HG03280 (cell line): ENCODE measurements around the gene OGFOD2.

Experiments used
- ATAC-seq: cut with Tn5 transposase; IDR thresholded peaks from one replicate; pipeline ENCODE4 v1.9.1; 2021; ENCODE audit warnings: mild to moderate bottlenecking, moderate library complexity; ENCODE audit not compliant: unreplicated experiment

The OGFOD2 gene

DNA sequence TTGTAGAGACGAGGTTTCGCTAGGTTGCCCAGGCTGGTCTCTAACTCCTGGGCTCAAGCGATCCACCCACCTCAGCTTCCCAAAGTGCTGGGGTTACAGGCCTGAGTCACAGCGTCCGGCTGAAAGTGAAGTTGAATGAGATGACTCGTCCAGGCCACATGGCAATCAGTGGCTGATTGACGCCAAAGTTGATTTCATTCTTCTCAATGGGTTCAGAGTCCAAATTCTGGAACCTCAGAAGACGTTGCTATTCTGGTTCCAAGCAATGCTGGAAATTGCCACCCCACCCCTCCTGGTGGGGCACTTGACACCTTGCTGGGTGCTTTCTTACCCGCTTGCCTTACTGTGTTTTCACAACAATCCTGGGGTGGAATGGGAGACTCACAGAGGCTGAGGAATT lies 23.6 kb upstream of the OGFOD2 start:
- ATAC-seq, result no peak

DNA sequence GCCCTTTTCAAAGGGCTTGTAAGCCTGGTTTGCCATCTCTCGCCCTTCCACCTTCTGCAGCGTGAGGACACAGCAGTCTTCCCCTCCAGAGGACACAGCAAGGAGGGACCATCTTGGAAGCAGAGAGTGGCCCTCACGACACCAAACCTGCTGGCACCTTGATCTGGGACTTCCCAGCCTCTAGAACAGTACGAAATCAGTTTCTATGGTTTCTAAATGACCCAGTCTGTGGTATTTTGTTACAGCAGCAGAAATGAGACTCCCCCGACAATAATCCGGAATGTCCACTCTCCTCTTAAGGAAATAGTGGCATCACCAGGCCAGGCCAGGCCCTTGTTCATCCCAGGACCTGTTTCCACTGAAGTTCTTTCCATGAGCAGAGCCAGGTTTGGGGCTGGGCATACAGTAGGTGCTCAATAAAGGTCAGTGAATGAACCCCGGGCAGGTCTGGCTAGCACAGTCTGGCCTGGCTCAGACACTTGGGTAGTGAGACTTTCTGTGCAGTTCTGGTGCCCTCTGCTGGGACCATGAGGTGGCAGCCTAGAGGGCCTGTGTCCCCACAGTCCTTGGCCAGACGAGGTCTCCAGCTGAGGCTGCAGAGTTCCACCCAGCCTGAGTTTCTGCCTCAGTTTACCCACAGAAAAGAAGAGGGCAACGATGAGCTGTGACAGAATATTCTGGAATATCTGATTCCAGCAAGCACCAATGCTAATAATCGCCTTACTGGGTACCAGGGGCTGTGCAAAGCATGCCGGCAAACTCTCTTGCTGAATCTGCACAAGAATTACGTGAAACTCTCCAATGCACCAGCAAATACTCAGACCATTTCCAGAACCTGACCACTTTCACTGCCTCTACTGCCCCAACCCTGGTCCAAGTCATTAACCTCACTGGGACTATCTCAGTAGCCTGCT lies 22.8 kb upstream of the OGFOD2 start:
- peak; percentile 64 for ATAC-seq

DNA sequence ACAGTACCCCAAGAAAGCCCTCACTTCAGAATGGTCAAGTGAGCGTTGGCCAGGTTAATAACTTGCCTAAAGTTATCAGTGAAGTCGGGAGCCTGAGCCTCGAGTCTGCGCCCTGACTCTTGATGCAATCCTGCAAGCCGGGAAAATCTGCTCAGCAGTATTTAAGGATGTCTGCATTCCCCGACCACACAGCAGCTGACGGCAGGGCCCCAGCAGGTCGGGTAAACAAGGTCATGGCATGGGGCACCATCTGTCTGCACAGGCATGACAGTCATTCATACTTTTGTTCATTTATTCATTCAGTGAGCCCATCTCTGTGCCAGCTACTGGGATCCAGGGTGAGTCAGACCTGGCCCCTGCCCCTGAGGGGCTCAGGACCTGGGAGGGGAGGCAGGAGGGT lies 19.9 kb upstream of the OGFOD2 start:
- ATAC-seq, result no peak

DNA sequence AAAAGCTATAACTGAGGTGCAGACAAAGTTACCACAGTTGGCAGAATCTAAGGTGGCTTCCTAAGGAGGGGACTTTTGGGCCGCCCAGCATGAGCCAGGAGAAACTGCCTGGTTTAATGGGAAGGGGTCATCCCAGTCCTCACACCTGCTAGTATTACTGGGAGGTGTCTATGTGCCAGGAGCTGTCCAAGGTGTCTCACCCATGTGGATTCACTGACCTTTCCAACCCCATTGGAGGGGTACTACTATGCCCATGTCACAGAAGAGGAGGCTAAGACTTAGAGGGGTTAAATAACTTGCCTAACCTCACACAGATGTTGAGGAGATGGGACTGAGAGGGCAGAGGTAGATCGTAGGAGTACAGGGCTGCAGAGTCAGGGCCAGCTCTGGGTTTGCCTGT lies 19.0 kb upstream of the OGFOD2 start:
- no peak for ATAC-seq

DNA sequence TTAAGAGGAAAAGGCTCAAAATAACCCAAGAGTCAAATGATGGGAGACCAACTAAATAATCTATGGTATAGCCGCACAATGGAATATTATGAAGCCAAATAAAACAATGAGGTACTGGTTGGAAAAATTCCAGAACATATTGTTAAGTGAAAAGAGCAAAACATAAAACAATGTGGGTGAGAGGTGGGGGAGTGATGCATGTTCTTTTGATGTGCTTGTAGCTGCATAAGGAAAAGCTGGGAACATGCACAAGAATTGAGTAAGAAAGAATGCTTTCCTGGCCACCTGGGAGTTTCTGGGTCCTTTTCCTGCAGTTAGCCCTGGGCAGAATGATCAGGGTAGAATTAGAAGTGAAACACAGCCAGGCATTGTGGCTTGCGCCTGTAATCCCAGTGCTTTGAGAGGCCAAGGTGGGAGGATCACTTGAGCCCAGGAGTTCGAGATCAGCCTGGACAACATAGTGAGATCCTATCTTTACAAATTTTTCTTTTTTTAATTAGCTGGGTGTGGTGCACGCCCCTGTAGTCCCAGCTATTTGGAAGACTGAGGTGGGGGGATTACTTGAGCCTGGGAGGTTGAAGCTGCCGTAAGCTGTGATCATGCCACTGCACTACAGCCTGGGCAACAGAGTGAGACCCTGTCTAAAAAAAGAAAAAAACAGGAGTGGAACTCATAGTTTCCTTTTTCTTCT lies 16.7 kb upstream of the OGFOD2 start:
- ATAC-seq, result no peak

DNA sequence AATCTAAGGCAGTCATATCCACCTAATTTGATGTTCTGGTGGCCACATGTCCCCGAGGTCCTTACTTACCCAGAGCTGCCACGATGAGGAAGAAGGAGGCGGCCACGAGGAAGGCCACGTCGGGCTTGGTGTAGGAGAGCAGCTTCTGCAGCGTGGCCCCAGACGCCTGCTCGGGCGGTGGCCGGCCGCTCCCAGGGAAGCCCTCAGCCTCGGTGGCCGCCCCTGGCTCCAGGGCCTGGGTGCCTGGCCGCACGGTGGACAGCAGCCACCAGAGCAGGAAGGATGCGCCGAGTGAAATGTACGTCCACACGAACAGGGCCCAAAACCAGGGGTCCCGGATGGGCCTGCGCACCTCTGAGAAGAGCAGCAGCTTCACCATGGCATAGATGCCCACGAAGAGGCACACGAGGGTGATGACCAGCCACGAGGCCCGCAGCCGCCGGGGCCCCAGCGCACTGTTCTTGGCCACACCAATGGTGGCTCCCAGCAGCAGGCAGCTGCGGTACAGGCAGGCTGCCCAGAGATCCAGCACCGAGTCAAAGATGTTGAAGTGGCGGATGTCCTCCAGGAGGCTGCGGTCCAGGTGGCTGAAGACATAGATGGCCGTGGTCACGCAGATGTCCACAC lies 15.4 kb upstream of the OGFOD2 start:
- ATAC-seq, result no peak

DNA sequence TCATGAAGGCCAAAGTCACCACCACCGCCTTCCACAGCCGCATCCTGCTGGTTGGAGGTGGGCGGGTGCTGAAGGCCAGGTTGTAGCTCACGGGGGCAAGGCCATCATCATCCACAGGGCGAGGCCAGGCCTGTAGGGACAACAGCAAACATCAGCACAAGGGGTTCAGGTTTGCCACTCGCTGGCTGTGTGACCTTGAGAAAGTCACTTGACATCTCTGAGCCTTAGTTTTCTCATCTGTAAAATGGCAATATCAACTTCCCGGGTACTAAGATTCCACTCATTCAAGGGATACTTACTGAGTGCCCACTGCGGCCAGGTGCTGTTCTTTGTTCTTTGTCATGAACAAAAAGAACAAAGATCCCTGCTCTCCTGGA lies 14.9 kb upstream of the OGFOD2 start:
- no peak for ATAC-seq

DNA sequence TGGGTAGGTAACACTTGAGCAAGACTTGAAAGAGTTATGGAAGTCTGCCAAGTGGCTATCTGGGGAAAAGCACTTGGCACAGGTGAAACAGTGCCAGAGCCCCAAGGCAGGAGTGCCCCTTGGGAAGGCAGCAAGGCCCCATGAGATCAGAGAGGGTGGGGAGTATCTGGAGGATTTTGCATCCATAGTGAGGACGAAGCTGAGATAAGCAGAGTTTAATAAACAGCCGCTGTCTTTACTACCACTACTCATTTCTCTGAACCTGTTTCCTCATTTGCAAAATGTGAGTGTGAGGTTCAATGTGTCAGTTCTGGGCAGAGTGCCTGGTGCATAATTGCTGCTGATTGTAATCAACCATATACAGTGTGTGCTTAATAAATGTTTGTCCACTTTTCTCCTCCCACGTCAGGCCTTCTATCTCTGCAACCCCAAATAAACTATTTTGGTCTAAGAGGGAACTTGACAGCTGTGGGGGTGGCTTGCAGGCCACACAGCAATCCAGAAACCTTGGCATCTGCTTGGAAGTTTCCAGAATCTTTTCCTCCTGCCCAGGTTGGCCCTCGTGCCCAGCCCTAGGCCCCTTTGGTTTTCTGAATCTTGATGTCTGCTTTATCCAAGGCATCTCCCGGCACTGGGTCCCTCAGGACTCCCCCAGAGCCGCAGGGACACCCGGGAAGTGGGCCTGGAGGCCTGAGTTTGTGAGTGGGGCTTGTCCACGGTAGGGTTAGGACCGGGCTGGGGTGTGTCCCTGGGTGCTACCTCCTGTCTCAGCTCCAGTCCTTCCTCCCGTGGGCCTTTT lies 13.3 kb upstream of the OGFOD2 start:
- ATAC-seq, result no peak

DNA sequence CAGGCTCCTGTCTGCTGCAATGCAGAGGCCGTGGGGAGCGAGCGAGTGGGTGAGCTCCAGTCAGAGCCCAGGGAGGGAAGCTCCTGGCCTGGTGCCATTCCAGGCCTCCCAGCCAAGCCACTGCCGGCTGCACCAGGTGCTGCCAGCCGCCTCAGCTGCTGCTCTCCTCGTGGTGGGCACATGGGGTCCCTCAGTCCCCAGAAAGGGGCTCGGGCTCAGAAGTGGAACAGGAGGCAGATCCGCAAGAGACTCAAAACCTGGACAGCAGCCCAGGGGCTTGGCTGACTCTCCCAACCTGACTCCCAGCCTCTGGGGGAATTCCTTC lies 11.1 kb upstream of the OGFOD2 start:
- ATAC-seq, result no peak

DNA sequence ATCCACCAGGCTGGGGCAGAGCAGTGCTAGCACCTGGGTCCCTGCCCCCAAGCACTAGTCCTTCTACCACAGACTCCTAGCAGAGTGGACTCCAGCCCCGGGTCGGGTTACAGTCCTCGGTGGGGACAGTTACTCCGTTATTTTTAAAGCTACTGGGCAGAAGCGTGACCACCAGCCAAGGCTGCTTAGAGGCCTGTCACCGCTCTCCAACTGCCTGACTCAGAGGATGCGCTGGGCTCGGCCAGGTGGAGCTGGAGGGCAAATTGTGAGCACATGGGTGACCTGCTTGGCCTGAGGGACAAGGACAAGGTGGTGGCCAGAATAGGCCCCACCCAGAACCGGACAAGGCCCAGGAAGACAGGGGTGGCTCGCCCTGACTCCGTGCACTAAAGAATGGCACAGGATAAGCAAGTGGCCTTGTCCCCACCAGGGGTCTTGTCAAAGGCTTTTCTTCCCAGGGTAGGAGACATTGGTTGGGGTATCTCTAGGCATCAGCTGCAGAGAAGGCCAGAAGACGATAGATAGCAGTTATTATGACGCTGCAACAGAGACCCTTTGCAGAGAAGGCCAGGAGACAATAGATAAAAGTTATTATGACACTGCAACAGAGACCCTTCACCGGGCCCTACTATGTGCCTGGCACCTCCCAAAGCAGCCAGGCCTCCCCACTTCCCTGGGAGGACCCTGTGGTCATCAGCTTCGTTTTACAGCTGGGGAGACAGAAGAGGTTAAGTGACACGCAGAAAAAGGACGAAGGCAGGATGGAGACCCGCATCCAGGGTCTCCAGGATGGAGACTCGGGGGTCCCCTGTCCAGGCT lies 10.4 kb upstream of the OGFOD2 start:
- ATAC-seq, result no peak

DNA sequence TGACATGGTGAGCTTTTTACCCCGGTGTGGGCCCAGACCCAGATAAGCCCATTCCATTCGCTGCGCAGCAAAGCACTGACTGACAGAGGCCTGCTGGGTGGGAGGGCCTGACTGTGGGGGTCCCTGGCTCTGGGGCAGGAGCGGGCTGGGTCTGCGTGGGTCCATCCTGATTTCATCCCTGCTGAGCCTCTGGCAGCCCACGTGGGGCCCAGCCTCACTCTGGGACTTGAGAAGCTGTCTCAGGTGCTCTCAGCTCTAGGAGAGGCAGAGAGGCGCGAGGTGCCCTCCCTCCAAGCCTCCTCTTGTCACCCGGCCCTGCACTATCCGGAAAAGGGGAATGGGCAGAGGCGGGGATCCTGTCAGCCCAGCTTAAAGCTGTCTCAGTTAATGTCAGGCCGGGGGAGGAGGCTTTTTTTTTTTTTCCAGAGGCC lies 9.7 kb upstream of the OGFOD2 start:
- ATAC-seq, result no peak

DNA sequence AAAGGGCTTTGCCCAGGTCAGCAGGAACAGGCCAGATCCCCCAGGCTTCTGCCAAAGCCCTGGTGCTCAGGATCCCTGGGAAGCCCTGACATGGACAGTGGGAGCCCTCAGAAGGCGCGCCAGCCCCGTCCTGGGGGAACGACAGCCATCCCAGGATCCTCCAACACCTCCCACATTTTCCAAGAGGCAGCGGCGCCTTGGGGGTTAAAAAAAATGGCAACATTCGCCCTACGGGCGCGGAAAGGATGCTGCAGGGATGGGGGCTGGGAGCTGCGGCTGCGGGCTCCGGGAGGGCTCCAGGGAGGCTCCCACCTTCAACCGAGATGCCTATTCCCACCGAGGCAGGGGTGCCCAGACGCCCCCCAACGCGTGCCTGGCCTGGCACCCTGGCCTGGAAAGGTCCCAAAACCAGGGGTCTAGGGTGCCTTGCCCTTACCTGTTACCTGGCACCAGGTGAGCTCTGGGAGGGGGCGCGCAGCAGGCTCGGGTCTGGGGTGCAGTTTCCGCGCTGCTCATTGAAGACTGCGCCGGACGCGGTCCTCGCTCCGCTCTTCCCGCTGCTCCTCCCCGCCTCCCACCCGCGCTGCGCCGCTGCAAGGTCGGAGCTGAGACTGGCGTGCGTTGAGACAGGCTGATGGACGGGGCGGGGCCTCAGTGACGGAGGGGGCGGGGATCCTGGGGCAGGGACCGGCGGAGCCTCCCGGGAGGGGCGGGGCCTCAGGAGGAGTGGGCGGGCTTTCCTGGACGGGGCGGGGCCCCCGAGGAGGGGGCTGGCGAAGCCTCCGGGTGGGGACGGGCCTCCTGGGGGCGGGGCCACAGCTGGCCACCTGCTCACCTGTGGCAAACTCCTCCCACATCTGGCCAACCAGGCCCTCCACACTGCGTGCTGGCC lies 8.9 kb upstream of the OGFOD2 start, which contains the start of gene ABCB9:
ABCB9 (minus strand) TSS at position 613 of the 892 bp plus-strand sequence. CDS start 6,228 bp downstream, outside the sequence.
- ATAC-seq, result peak; percentile 79

DNA sequence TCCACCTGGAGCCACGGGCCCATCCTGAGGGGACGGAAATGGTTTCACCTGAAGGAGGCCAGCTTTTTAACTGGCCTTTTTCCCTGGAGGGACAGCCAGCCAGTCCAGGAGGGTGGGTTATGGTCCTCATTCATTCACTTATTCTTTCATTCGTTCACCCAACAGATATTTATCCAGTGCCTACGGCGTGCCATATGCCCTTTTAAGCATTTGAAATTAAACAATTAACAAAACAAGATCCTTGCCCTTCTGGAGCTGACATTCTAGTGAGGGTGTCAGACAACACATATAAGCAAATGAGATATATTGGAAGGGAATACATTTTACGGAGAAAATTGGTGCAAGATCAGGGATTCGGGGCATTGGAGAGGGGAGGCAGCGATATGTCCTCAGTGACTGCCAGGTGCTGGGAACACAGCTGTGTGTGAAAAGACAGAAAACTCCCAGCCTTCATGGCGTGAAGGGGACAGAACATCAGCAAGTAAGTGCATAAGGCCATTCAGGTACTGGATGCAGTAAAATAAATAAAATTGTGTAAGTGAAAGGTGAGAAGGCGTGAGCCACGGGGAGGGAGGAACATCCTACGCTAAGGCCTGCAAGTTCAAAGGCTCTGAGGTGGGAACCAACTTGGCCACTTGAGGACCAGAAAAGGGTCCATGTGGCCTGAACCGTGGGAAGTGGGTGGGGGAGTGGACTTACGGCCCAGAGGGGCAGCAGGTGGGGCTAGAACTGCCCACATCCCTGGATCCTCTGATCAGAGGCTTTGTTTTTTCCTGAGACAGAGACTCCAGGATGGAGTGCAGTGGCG lies 8.1 kb upstream of the OGFOD2 start:
- ATAC-seq, result no peak

DNA sequence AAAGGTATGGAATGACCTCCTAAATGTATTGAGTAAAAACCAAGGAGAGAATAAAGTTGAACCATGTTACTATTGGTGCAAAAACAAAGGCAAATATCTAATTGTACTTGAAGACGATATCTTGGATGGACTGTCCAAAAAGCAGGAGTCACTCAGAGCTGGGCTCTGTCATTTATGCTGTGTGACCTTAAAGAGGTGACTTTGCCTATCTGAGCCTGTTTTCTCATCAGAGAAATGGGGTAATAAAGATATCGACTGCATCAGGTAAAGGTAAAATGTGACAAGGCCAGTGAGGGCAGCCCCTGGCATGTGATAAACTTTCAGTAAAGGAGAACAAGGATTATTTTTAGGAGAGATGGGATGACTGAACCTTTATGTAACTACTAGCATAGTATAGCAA lies 6.9 kb upstream of the OGFOD2 start:
- no peak for ATAC-seq

DNA sequence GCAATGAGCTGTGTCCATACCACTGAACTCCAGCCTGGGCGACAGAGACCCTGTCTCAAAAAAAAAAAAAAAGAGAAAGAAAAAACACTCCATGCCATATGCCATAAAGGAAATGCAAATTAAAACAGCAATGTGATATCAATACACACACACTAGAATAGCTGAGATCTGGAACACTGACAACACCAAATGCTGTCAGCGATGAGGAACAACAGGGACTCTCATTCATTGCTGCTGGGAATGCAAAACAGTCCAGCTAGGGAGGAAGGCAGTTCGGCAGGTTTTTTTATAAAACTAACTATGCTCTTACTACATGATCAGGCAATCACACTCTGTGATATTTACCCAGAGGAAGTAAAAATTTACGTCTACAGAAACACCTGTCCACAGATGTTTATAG lies 5.4 kb upstream of the OGFOD2 start:
- ATAC-seq, result no peak

DNA sequence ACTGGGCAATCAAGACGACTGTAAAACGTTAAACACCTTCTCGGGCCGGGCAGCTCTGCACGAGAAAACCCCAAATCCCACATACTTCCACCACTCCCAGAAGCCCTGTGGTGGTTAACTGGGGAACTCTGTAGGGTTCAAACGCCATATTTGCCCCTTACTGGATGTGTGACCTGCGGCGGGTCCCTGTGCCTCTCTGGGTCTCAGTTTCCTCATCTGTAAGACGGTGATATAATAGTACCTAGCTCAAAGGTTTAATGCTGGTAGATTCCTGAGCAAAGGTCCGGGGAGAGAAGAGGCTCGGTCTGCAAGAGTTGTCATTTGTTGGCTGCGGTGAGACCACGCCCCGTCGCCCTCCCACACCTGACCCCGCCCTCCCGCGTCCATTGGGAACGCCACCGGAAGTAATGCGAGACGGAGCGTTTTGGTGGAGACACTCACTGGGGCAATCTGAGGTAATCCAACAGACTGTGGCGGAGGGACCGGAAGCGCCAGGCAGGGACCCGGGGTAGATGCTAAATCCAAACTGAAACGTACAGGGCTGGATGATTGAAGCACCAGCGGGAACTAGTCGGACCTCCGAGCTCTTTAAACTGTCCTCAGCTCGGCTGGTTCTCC lies 661 bp upstream of the OGFOD2 start:
- ATAC-seq, result peak; percentile 77

DNA sequence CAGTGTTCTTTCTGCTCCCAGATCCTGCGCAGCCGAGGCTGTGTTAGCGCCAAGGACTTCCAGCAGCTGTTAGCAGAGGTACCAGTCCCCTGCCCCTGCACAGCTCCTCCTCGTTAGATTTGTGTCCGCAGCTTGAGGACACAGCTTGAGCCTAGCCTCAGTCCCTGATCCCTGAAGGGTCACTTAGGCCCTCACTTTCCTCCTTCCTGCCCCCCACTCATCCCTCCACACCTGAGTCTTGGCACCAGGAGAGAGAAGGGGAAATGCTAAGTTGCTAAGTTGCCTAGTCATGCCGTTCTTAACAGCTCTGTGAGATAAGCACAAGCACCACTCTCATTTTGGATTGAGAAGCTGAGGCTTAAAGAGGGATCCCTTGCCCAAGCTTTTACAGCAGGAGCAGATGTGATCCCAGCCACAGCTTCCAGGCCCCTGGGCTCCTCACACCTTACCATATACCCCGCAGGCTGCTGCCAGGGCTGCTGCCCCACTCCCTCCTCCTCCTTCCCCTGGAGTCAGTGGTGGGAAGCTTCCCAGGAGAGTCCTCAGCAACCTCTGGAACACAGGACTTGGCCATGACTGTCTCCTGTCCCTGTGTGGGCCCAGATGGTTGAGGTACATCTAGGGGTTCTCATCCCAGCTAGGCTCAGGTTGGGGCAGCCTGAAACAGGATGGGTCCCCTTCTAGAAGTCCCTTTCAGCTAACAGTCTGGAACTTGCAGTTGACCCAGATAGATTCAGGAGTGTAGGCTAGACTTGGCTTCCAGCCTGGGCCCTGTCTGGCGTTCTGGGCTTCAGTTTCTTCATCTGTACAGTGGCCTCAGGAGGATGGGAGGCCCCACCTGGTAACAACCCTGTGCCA lies 975 bp downstream of the OGFOD2 start:
- ATAC-seq, result no peak
